Measurements from ENCODE around the gene NEK10. TPM values are rescaled to one million over a fixed set of nuclear protein-coding genes. Genes with fewer than 3 reads are reported as not detected.

Gene NEK10
- total and polyA plus RNA-seq, 9 of the 15 experiments (the other 6 are each of a cell fraction or from before 2014, with no cell fraction given), result 0.07 TPM; not detected in 8

DNA sequence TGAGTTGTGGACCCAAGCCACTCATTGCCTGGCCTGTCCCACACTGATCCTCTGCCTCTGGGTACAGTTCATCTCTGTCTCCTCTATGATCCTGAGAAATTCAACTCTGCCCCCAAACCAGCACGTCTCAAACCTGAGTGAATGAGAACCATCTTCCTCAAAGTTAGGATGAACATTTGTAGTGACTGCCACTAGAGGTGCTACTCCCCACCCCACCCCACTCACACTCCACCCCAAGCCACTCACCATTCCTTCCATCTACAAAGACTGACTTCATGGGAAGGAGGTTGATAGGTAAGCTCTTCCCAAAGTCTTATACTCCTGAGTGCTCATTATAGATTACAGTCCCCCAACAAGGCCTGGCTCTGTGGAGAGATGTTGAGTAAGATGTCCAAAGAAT is 43.8 kb downstream of the NEK10 start (continued):
- TF ChIP-seq ZFP30 (CRISPR knock-in tag; IDR thresholded peaks at IDR 0.05; ENCODE audit: borderline replicate concordance) (no peak), HMG20B (CRISPR knock-in tag; IDR thresholded peaks at IDR 0.05) (no peak), KAT8 (IDR thresholded peaks at IDR 0.05; ENCODE audit: low read depth) (no peak), ZBTB34 (CRISPR knock-in tag; IDR thresholded peaks at IDR 0.05) (no peak), RBM25 (IDR thresholded peaks at IDR 0.05; ENCODE audit: low read depth, low read length, severe bottlenecking) (no peak), RHOXF2B (CRISPR knock-in tag; conservative IDR thresholded peaks at IDR 0.05) (no peak), HDGF (IDR thresholded peaks at IDR 0.05) (no peak), GABPB2 (CRISPR knock-in tag; conservative IDR thresholded peaks at IDR 0.05) (no peak), CC2D1A (IDR thresholded peaks at IDR 0.05) (no peak)

DNA sequence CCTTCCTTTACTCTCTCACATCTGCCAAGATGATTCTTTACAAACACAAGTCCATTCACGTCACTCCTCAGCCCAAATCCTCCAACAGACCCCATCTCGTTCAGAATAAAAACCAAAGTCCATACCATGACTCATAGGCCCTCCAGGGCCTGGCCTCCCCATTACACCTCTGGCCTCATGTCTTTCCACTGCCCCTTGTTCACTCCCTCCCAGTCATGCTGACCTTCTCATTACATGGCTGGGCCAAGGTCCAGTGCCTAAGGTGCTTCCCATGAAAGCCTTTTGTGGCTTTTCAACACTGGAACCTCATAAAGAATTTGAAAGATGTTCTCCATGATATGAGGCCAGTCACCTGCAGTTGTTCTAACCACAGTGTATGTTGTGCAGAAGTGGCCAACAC is 44.5 kb downstream of the NEK10 start:
- Histone ChIP-seq H3K4me2 (ENCODE audit: insufficient read depth, low read length) (no peak overlapping the region), H2AFZ (ENCODE audit: low read depth, low read length) (no peak overlapping the region), H3K9me3 (replicated peaks; ENCODE audit: control insufficient read depth, insufficient read depth, low read depth, low read length) (no peaks in the 10 kb centered on the region), H3K9me1 (ENCODE audit: control insufficient read depth, insufficient read depth, low read length) (no peaks in the 10 kb centered on the region), H4K20me1 (replicated peaks; ENCODE audit: control insufficient read depth, insufficient read depth, low read length) (no peaks in the 10 kb centered on the region), H3K27ac (ENCODE audit: extremely low read depth, low read depth, low read length) (no peak overlapping the region), H3K27me3 (ENCODE audit: control insufficient read depth in 2 of 2, insufficient read depth in 2 of 2, low read length in 2 of 2) (no peaks in the 10 kb centered on the region), H3K36me3 (ENCODE audit: control insufficient read depth, insufficient read depth, low read length) (no peaks in the 10 kb centered on the region), H3K9ac (ENCODE audit: insufficient read depth in 1 of 2, low read depth in 2 of 2, low read length in 2 of 2) (no peak overlapping the region), H3K4me3 (no peak overlapping the region), H3K4me1 (replicated peaks in 1 of 2; ENCODE audit: control insufficient read depth in 2 of 2, insufficient read depth in 2 of 2, low read length in 2 of 2) (no peaks in the 10 kb centered on the region), H3K79me2 (ENCODE audit: control insufficient read depth, insufficient read depth, low read length) (no peaks in the 10 kb centered on the region)
- in situ Hi-C loops (cut with MboI), result no loop called here
- DNase-seq (ENCODE audit: extremely low read depth in 1 of 4, low spot score in 3 of 4) (no peak), FAIRE-seq (no peak), ATAC-seq (no peak)
- ChIA-PET CTCF (ENCODE audit: low intra/inter-chr PET ratio) (no interaction called here), POLR2A (no interaction called here)
- BruUV-seq (replicated peaks), result no TSS peak
- 0% methylated on average over 2 of the region's 2 CpGs for WGBS (ENCODE audit: insufficient coverage, low coverage, missing lambda C conversion rate)
- intact Hi-C loops (cut with micrococcal nuclease), result no loop called here
- no peak for TF ChIP-seq HNRNPLL (IDR thresholded peaks at IDR 0.05; ENCODE audit: low read depth, low read length, poor library complexity, severe bottlenecking)
- no peak for TF ChIP-seq PCBP2 (IDR thresholded peaks at IDR 0.05; ENCODE audit: low read depth, low read length, poor library complexity, severe bottlenecking)
- TF ChIP-seq POLR2AphosphoS2 (IDR thresholded peaks at IDR 0.05; ENCODE audit: low read length), result no peak
- TF ChIP-seq, protein P1, sequence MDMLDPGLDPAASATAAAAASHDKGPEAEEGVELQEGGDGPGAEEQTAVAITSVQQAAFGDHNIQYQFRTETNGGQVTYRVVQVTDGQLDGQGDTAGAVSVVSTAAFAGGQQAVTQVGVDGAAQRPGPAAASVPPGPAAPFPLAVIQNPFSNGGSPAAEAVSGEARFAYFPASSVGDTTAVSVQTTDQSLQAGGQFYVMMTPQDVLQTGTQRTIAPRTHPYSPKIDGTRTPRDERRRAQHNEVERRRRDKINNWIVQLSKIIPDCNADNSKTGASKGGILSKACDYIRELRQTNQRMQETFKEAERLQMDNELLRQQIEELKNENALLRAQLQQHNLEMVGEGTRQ (CRISPR knock-in tag; IDR thresholded peaks at IDR 0.05), result no peak
- no peak for TF ChIP-seq CBX1 (IDR thresholded peaks at IDR 0.05; ENCODE audit: low read depth)
- TF ChIP-seq EP300 (IDR thresholded peaks at IDR 0.05; ENCODE audit: low read length), result no peak
- no peak for TF ChIP-seq MTA2 (IDR thresholded peaks at IDR 0.05; ENCODE audit: low read depth)
- no peak for TF ChIP-seq KDM4B (IDR thresholded peaks at IDR 0.05; ENCODE audit: borderline replicate concordance in 2 of 2, low read depth in 1 of 2)
- TF ChIP-seq ZEB2 (IDR thresholded peaks at IDR 0.05), result no peak
- TF ChIP-seq, protein P2, sequence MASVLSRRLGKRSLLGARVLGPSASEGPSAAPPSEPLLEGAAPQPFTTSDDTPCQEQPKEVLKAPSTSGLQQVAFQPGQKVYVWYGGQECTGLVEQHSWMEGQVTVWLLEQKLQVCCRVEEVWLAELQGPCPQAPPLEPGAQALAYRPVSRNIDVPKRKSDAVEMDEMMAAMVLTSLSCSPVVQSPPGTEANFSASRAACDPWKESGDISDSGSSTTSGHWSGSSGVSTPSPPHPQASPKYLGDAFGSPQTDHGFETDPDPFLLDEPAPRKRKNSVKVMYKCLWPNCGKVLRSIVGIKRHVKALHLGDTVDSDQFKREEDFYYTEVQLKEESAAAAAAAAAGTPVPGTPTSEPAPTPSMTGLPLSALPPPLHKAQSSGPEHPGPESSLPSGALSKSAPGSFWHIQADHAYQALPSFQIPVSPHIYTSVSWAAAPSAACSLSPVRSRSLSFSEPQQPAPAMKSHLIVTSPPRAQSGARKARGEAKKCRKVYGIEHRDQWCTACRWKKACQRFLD (CRISPR knock-in tag; IDR thresholded peaks at IDR 0.05), result no peak
- TF ChIP-seq ZNF668 (CRISPR knock-in tag; IDR thresholded peaks at IDR 0.05), result no peak
- no peak for TF ChIP-seq KLF10 (CRISPR knock-in tag; IDR thresholded peaks at IDR 0.05)
- TF ChIP-seq JUNB (CRISPR knock-in tag; conservative IDR thresholded peaks at IDR 0.05), result no peak
- TF ChIP-seq ZNF644 (tag; IDR thresholded peaks at IDR 0.05; ENCODE audit: low read depth), result no peak
